Frontal cortex (tissue), 4 donors: ENCODE results near the gene XYLT1. TPM values are rescaled to one million over a fixed set of nuclear protein-coding genes. Genes with fewer than 3 reads are reported as not detected.

ENCODE experiments used
- DNase-seq, 2 donors: peaks; one replicate each; pipeline ENCODE4 v3.0.0; 2012; ENCODE audit warnings: low spot score in 2 of 2
- FAIRE-seq: peaks from 2 replicates; lab custom pipeline; 2012; peaks lifted over from hg19 to GRCh38; lab: Jason Lieb, UNC
- total RNA-seq: library from RNA; depleted of rRNA; stranded (reverse); fragments of >200 nt; gene quantifications from one replicate; pipeline ENCODE4 v1.2.3, GENCODE V29; 2014
- donor health status: control.
- donor health status: control.
- donor health status: control.

XYLT1 gene
- total RNA-seq, 1 donor from 2014 or later, result 28.9 TPM

GRCh38 chr16:17382514-17382913 lies 88.2 kb downstream of the XYLT1 start:
- FAIRE-seq (no peak), DNase-seq (no peak)

GRCh38 chr16:17381784-17382183 lies 89.0 kb downstream of the XYLT1 start:
- no peak for FAIRE-seq
- DNase-seq, result no peak

- no peak for DNase-seq
- no peak for FAIRE-seq
These were observed 90.1 kb downstream of the XYLT1 start for GRCh38 chr16:17380613-17381012.

GRCh38 chr16:17379121-17379571 lies 91.6 kb downstream of the XYLT1 start:
- DNase-seq, result no peak

GRCh38 chr16:17377360-17378324 lies 93.1 kb downstream of the XYLT1 start:
- DNase-seq (no peak), FAIRE-seq (no peak)

More at GRCh38 chr16:17379121-17379571, 91.6 kb downstream of the XYLT1 start:
- no peak for FAIRE-seq

- no peak for DNase-seq
- FAIRE-seq, result no peak
These were observed 95.1 kb downstream of the XYLT1 start for GRCh38 chr16:17375461-17376304.

GRCh38 chr16:17374668-17375255 lies 96.0 kb downstream of the XYLT1 start:
- FAIRE-seq (no peak), DNase-seq (no peak)

- FAIRE-seq (no peak), DNase-seq (no peak)
These were observed 97.2 kb downstream of the XYLT1 start for GRCh38 chr16:17373533-17373932.

GRCh38 chr16:17372386-17372785 lies 98.4 kb downstream of the XYLT1 start:
- no peak for FAIRE-seq
- DNase-seq, result no peak

- FAIRE-seq, result no peak
- DNase-seq, result no peak
These were observed 99.5 kb downstream of the XYLT1 start for GRCh38 chr16:17371299-17371698.

GRCh38 chr16:17370731-17371285 lies 100.0 kb downstream of the XYLT1 start:
- no peak for FAIRE-seq
- DNase-seq, result no peak

- FAIRE-seq (no peak), DNase-seq (no peak)
These were observed 100.5 kb downstream of the XYLT1 start for GRCh38 chr16:17370223-17370707.

- no peak for FAIRE-seq
- DNase-seq, result no peak
These were observed 101.1 kb downstream of the XYLT1 start for GRCh38 chr16:17369421-17370222.

GRCh38 chr16:17368951-17369350 lies 101.8 kb downstream of the XYLT1 start:
- DNase-seq (no peak), FAIRE-seq (no peak)

- FAIRE-seq, result no peak
- no peak for DNase-seq
These were observed 102.3 kb downstream of the XYLT1 start for GRCh38 chr16:17368446-17368845.

GRCh38 chr16:17367923-17368322 lies 102.8 kb downstream of the XYLT1 start:
- FAIRE-seq, result no peak
- DNase-seq, result no peak

GRCh38 chr16:17367036-17367435 lies 103.7 kb downstream of the XYLT1 start:
- no peak for FAIRE-seq
- DNase-seq, result no peak

GRCh38 chr16:17366299-17366961 lies 104.3 kb downstream of the XYLT1 start:
- FAIRE-seq (no peak), DNase-seq (no peak)
